ENCODE measurements around the gene ZNF180.

ZNF180 gene

GRCh38 chr19:44496711-44497110 is 3.6 kb downstream of the ZNF180 start:
- Histone ChIP-seq H3K27ac (ENCODE audit: extremely low read depth, low read depth, low read length) (no peak overlapping the region), H3K36me3 (ENCODE audit: control insufficient read depth in 2 of 2, insufficient read depth in 1 of 2, low read length in 2 of 2) (peaks cover 41 to 74% of the 10 kb centered on the region in 2 experiments), H3K9me3 (ENCODE audit: control insufficient read depth, insufficient read depth, low read depth, low read length) (peaks cover 4% of the 10 kb centered on the region), H3K4me1 (ENCODE audit: control insufficient read depth, insufficient read depth, low read length) (no peaks in the 10 kb centered on the region), H3K4me3 (ENCODE audit: low read depth, low read length) (no peak overlapping the region)
- TF ChIP-seq, protein P1, sequence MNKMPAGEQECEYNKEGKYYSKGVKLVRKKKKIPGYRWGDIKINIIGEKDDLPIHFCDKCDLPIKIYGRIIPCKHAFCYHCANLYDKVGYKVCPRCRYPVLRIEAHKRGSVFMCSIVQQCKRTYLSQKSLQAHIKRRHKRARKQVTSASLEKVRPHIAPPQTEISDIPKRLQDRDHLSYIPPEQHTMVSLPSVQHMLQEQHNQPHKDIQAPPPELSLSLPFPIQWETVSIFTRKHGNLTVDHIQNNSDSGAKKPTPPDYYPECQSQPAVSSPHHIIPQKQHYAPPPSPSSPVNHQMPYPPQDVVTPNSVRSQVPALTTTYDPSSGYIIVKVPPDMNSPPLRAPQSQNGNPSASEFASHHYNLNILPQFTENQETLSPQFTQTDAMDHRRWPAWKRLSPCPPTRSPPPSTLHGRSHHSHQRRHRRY (tag by site-specific recombination; IDR thresholded peaks at IDR 0.05): no peak
- TF ChIP-seq KLF17 (tag by site-specific recombination; IDR thresholded peaks at IDR 0.05): no peak
- TF ChIP-seq KLF9 (tag by site-specific recombination; IDR thresholded peaks at IDR 0.05; ENCODE audit: low read depth): no peak
- no peak for TF ChIP-seq ZNF561 (tag by site-specific recombination; IDR thresholded peaks at IDR 0.05; ENCODE audit: borderline replicate concordance)
- no peak for TF ChIP-seq ZNF571 (tag by site-specific recombination; IDR thresholded peaks at IDR 0.05)
- POLR2A ChIA-PET: no interaction called here
- CTCF ChIA-PET: no interaction called here

- H3K9me3 ChIP-seq (ENCODE audit: control insufficient read depth, insufficient read depth, low read depth, low read length): no peaks in the 10 kb centered on the region
- H3K36me3 ChIP-seq (ENCODE audit: control insufficient read depth in 2 of 2, insufficient read depth in 1 of 2, low read length in 2 of 2): peaks cover 9 to 50% of the 10 kb centered on the region in 2 experiments
- POLR2A ChIA-PET: interaction anchor here (0.7 to 1.1 kb wide), 2 partner anchors 14 to 23 kb away, joined by 3 to 4 read pairs; partner anchors contain the start of gene ZNF180
- no peak overlapping the region for H3K27ac ChIP-seq (ENCODE audit: extremely low read depth, low read depth, low read length)
- no peak overlapping the region for H3K4me3 ChIP-seq (ENCODE audit: low read depth, low read length)
- CTCF ChIA-PET: interaction anchor here (0.6 to 0.8 kb wide), 2 partner anchors 94 to 1045 kb away, joined by 3 read pairs; no protein-coding TSS in a partner anchor
- H3K4me1 ChIP-seq (ENCODE audit: control insufficient read depth, insufficient read depth, low read length): no peaks in the 10 kb centered on the region
- TF ChIP-seq ZNF114 (tag by site-specific recombination; IDR thresholded peaks at IDR 0.05) (no peak), KLF8 (tag by site-specific recombination; IDR thresholded peaks at IDR 0.05) (peak; percentile 41; the same call in 1 of the 2 replicates), ZNF350 (tag by site-specific recombination; IDR thresholded peaks at IDR 0.05) (0 out of 2 replicates have a peak, but pooled peaks have one; percentile 3), ZNF600 (tag by site-specific recombination; IDR thresholded peaks at IDR 0.05) (no peak), ZNF521 (tag by site-specific recombination; IDR thresholded peaks at IDR 0.05) (no peak), ZNF174 (tag by site-specific recombination; IDR thresholded peaks at IDR 0.05) (peak; percentile 83), ZNF239 (tag by site-specific recombination; IDR thresholded peaks at IDR 0.05) (no peak), ZNF366 (tag by site-specific recombination; conservative IDR thresholded peaks at IDR 0.05) (no peak), ELK4 (IDR thresholded peaks at IDR 0.05; ENCODE audit: borderline replicate concordance, low read depth, low read length) (no peak), ZNF302 (tag by site-specific recombination; IDR thresholded peaks at IDR 0.05; ENCODE audit: low read depth) (no peak), ZNF48 (tag by site-specific recombination; IDR thresholded peaks at IDR 0.05) (no peak), SCRT2 (tag by site-specific recombination; IDR thresholded peaks at IDR 0.05) (peak; percentile 86), BCL11B (tag by site-specific recombination; IDR thresholded peaks at IDR 0.05; ENCODE audit: low read depth) (no peak), ZBTB8A (tag by site-specific recombination; IDR thresholded peaks at IDR 0.05) (no peak)
- TF ChIP-seq, protein P2, sequence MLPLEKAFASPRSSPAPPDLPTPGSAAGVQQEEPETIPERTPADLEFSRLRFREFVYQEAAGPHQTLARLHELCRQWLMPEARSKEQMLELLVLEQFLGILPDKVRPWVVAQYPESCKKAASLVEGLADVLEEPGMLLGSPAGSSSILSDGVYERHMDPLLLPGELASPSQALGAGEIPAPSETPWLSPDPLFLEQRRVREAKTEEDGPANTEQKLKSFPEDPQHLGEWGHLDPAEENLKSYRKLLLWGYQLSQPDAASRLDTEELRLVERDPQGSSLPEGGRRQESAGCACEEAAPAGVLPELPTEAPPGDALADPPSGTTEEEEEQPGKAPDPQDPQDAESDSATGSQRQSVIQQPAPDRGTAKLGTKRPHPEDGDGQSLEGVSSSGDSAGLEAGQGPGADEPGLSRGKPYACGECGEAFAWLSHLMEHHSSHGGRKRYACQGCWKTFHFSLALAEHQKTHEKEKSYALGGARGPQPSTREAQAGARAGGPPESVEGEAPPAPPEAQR (tag by site-specific recombination; IDR thresholded peaks at IDR 0.05): no peak
- TF ChIP-seq, protein P3, sequence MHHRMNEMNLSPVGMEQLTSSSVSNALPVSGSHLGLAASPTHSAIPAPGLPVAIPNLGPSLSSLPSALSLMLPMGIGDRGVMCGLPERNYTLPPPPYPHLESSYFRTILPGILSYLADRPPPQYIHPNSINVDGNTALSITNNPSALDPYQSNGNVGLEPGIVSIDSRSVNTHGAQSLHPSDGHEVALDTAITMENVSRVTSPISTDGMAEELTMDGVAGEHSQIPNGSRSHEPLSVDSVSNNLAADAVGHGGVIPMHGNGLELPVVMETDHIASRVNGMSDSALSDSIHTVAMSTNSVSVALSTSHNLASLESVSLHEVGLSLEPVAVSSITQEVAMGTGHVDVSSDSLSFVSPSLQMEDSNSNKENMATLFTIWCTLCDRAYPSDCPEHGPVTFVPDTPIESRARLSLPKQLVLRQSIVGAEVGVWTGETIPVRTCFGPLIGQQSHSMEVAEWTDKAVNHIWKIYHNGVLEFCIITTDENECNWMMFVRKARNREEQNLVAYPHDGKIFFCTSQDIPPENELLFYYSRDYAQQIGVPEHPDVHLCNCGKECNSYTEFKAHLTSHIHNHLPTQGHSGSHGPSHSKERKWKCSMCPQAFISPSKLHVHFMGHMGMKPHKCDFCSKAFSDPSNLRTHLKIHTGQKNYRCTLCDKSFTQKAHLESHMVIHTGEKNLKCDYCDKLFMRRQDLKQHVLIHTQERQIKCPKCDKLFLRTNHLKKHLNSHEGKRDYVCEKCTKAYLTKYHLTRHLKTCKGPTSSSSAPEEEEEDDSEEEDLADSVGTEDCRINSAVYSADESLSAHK (tag by site-specific recombination; IDR thresholded peaks at IDR 0.05): no peak
- TF ChIP-seq, protein P4, sequence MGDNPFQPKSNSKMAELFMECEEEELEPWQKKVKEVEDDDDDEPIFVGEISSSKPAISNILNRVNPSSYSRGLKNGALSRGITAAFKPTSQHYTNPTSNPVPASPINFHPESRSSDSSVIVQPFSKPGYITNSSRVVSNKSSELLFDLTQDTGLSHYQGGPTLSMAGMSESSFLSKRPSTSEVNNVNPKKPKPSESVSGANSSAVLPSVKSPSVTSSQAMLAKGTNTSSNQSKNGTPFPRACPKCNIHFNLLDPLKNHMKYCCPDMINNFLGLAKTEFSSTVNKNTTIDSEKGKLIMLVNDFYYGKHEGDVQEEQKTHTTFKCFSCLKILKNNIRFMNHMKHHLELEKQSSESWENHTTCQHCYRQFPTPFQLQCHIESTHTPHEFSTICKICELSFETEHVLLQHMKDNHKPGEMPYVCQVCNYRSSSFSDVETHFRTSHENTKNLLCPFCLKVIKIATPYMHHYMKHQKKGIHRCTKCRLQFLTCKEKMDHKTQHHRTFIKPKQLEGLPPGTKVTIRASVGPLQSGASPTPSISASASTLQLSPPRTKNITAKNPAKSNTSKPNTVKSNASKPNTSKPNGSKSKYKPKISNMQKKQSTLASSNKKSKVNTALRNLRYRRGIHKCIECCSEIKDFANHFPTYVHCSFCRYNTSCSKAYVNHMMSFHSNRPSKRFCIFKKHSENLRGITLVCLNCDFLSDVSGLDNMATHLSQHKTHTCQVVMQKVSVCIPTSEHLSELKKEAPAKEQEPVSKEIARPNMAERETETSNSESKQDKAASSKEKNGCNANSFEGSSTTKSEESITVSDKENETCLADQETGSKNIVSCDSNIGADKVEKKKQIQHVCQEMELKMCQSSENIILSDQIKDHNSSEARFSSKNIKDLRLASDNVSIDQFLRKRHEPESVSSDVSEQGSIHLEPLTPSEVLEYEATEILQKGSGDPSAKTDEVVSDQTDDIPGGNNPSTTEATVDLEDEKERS (tag by site-specific recombination; IDR thresholded peaks at IDR 0.05): peak; percentile 100
These were observed 23.5 kb downstream of the ZNF180 start for GRCh38 chr19:44476559-44477408.
